ENCODE results near the gene TSPAN5.
A peak's percentile ranks its signal among the peaks of the same experiment; 100 is the strongest.
"Not testable (repeated sequence)": the region's sequence is repeated elsewhere in the genome, so short reads cannot be mapped to it uniquely, and the experiment has no call there.

The TSPAN5 gene

GRCh38 chr4:98658287-98659105 is at the start of gene TSPAN5:
TSS of gene TSPAN5 (minus strand) at chr4:98658611.
- TF ChIP-seq CTCF (IDR thresholded peaks at IDR 0.05; ENCODE audit: low read depth, low read length): no peak
- H3K4me3 ChIP-seq (replicated peaks in 1 of 2; ENCODE audit: low read depth in 2 of 2, low read length in 2 of 2): peak within 1 kb of the TSS; percentile 76 to 78
- DNase-seq (ENCODE audit: low read depth in 2 of 2): peak; percentile 78 to 90

- no peak for DNase-seq (ENCODE audit: low read depth in 2 of 2)
- no peak for TF ChIP-seq CTCF (IDR thresholded peaks at IDR 0.05; ENCODE audit: low read depth, low read length)
- H3K4me3 ChIP-seq (replicated peaks in 1 of 2; ENCODE audit: low read depth in 2 of 2, low read length in 2 of 2): no peak overlapping the region
Measured at GRCh38 chr4:98706935-98707334, 48.5 kb upstream of the TSPAN5 start.

- no peak for DNase-seq (ENCODE audit: low read depth in 2 of 2)
- no peak for TF ChIP-seq CTCF (IDR thresholded peaks at IDR 0.05; ENCODE audit: low read depth, low read length)
- H3K4me3 ChIP-seq (replicated peaks in 1 of 2; ENCODE audit: low read depth in 2 of 2, low read length in 2 of 2): no peak overlapping the region
Measured at GRCh38 chr4:98706200-98706813, 47.9 kb upstream of the TSPAN5 start.

- DNase-seq (ENCODE audit: low read depth in 2 of 2); H3K4me3 ChIP-seq (replicated peaks in 1 of 2; ENCODE audit: low read depth in 2 of 2, low read length in 2 of 2): not testable (repeated sequence)
Measured at GRCh38 chr4:98705586-98705985, 47.2 kb upstream of the TSPAN5 start.

- TF ChIP-seq CTCF (IDR thresholded peaks at IDR 0.05; ENCODE audit: low read depth, low read length): no peak
- no peak overlapping the region for H3K4me3 ChIP-seq (replicated peaks in 1 of 2; ENCODE audit: low read depth in 2 of 2, low read length in 2 of 2)
- no peak for DNase-seq (ENCODE audit: low read depth in 2 of 2)
Measured at GRCh38 chr4:98700656-98701055, 42.2 kb upstream of the TSPAN5 start.

- H3K4me3 ChIP-seq (replicated peaks in 1 of 2; ENCODE audit: low read depth in 2 of 2, low read length in 2 of 2): no peak overlapping the region
- TF ChIP-seq CTCF (IDR thresholded peaks at IDR 0.05; ENCODE audit: low read depth, low read length): no peak
- DNase-seq (ENCODE audit: low read depth in 2 of 2): no peak
Measured at GRCh38 chr4:98694076-98694475, 35.7 kb upstream of the TSPAN5 start.

- no peak for TF ChIP-seq CTCF (IDR thresholded peaks at IDR 0.05; ENCODE audit: low read depth, low read length)
Measured at GRCh38 chr4:98692411-98692810, 34.0 kb upstream of the TSPAN5 start.

More at GRCh38 chr4:98692411-98692810, 34.0 kb upstream of the TSPAN5 start:
- no peak overlapping the region for H3K4me3 ChIP-seq (replicated peaks in 1 of 2; ENCODE audit: low read depth in 2 of 2, low read length in 2 of 2)
- DNase-seq (ENCODE audit: low read depth in 2 of 2): no peak

Data from cardiac fibroblast (primary cell).